Mesendoderm (in vitro differentiated cells): ENCODE data around the gene ADISSP.

Experiments
- DNase-seq: peaks from one replicate; pipeline ENCODE4 v3.0.0; 2013
- H2AK5ac ChIP-seq: 2 replicates; pipeline ENCODE4 v1.6.1; 2013; ENCODE audit warnings: low read length, inconsistent platforms
- H2BK120ac ChIP-seq: 2 replicates; pipeline ENCODE4 v1.6.1; 2013; ENCODE audit warnings: low read depth, mild to moderate bottlenecking, low read length, moderate library complexity, mixed read lengths
- H2BK15ac ChIP-seq: replicated peaks from 2 replicates; pipeline ENCODE4 v1.6.1; 2013; ENCODE audit warnings: low read depth, mild to moderate bottlenecking, moderate library complexity
- H2BK5ac ChIP-seq: 2 replicates; pipeline ENCODE4 v1.6.1; 2013; ENCODE audit warnings: low read length, inconsistent platforms
- H3K18ac ChIP-seq: 2 replicates; pipeline ENCODE4 v1.6.1; 2013; ENCODE audit warnings: mild to moderate bottlenecking, low read length, mixed read lengths
- H3K23ac ChIP-seq: one replicate; pipeline ENCODE4 v1.6.1; 2013; ENCODE audit warnings: low read length
- H3K27ac ChIP-seq: 2 replicates; pipeline ENCODE4 v1.5.1; 2013; ENCODE audit warnings: low read depth, mild to moderate bottlenecking, inconsistent platforms, low read length, moderate library complexity
- H3K27me3 ChIP-seq: 2 replicates; pipeline ENCODE4 v1.6.1; 2013; ENCODE audit warnings: low read length, control low read depth, mild to moderate bottlenecking, inconsistent platforms; ENCODE audit not compliant: insufficient read depth, poor library complexity
- H3K36me3 ChIP-seq: 2 replicates; pipeline ENCODE4 v1.6.1; 2013; ENCODE audit warnings: low read length, inconsistent platforms; ENCODE audit not compliant: control insufficient read depth, insufficient read depth
- H3K4ac ChIP-seq: one replicate; pipeline ENCODE4 v1.6.1; 2013; ENCODE audit warnings: low read depth, mild to moderate bottlenecking, low read length, moderate library complexity
- H3K4me1 ChIP-seq: 2 replicates; pipeline ENCODE4 v1.6.1; 2013; ENCODE audit warnings: low read depth, low read length, inconsistent platforms; ENCODE audit not compliant: control insufficient read depth
- H3K4me2 ChIP-seq: 2 replicates; pipeline ENCODE4 v1.6.1; 2013; ENCODE audit warnings: low read length
- H3K4me3 ChIP-seq: 2 replicates; pipeline ENCODE4 v1.5.1; 2013; ENCODE audit warnings: mild to moderate bottlenecking, low read length
- H3K56ac ChIP-seq: one replicate; pipeline ENCODE4 v1.6.1; 2013; ENCODE audit warnings: low read length
- H3K79me1 ChIP-seq: 2 replicates; pipeline ENCODE4 v1.6.1; 2013; ENCODE audit warnings: low read length, inconsistent platforms
- H3K79me2 ChIP-seq: 2 replicates; pipeline ENCODE4 v1.6.1; 2013; ENCODE audit warnings: mild to moderate bottlenecking, low read length; ENCODE audit not compliant: control insufficient read depth, insufficient read depth
- H3K9ac ChIP-seq: 2 replicates; pipeline ENCODE4 v1.6.1; 2013; ENCODE audit warnings: low read length, inconsistent platforms
- H4K5ac ChIP-seq: one replicate; pipeline ENCODE4 v1.6.1; 2013; ENCODE audit warnings: low read length
- H4K8ac ChIP-seq: one replicate; pipeline ENCODE4 v1.6.1; 2013; ENCODE audit warnings: low read depth, mild to moderate bottlenecking, control low read depth, low read length, moderate library complexity
- WGBS: extraction: QIAGEN DNeasy Blood & Tissue Kit; methylation state at CpG from one replicate; pipeline ENCODE4 v1.1.7; 2013; ENCODE audit warnings: low lambda C conversion rate, missing lambda C conversion rate; ENCODE audit not compliant: insufficient coverage; ENCODE audit errors: extremely low coverage; 5-methylcytosine and 5-hydroxymethylcytosine counted together

ADISSP gene

GRCh38 chr20:3764659-3765058 lies 2.9 kb downstream of the ADISSP start:
- H3K4me3 ChIP-seq, result no peak overlapping the region
- H3K4me2 ChIP-seq, result no peak overlapping the region

DNA sequence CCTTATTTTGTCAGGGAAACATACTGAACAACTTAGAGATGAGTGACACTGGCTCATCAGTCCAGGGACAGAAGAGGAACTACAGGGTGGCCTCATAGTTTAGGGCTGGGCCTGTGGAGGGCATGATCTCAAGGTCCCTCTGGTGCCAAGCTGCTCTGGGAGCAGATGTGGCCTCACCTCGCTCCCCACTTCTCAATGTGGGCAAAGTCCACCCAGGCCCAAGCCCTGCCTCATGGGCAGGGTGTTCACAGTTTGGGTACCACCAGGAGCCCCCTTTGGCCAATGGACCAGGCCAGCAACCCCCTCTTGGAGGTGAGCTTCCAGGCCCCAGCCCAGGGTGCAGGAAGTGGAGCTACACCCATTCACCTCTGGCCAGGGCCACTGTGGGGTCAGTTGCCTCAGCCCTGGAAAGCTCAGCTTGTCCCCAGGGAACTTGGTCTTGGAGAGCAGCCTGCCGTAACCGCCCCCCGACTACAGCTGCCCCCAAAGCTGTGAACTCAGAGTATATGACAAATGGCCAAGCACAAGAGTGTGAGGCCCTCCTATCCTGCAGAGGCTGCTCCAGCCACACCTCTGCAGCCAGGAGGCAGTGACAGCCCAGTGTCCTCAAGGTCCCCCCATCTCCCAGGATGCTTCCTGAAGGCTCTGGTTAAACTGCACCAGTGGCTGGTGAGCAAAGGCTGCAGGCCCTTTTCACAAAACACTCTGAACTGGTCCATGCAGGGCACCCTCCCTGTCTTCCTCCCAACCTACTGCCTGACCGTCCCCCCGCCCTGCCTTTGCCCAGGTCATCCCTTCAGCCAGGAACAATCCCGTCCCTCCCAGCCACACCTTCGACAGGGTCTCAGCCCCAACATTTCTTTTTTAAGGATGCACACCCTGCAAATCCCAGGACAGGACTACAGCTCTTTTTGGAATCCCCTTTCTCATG lies 3.6 kb downstream of the ADISSP start:
- no peak overlapping the region for H3K4me2 ChIP-seq
- no peak overlapping the region for H4K5ac ChIP-seq
- H2BK120ac ChIP-seq, result no peak overlapping the region
- H3K27ac ChIP-seq, result no peak overlapping the region
- no peaks in the 10 kb centered on the region for H3K27me3 ChIP-seq
- H3K4ac ChIP-seq, result no peak overlapping the region
- H3K23ac ChIP-seq, result no peak overlapping the region
- H3K4me1 ChIP-seq, result peaks cover 5% of the 10 kb centered on the region
- no CpG with 5 or more reads among the region's 8 CpGs for WGBS
- no peak for DNase-seq
- H3K18ac ChIP-seq, result no peak overlapping the region
- no peaks in the 10 kb centered on the region for H3K79me2 ChIP-seq
- no peak overlapping the region for H4K8ac ChIP-seq
- no peak overlapping the region for H3K4me3 ChIP-seq
- H2AK5ac ChIP-seq, result no peak overlapping the region
- H3K36me3 ChIP-seq, result no peaks in the 10 kb centered on the region
- no peak overlapping the region for H2BK5ac ChIP-seq
- no peak overlapping the region for H3K9ac ChIP-seq
- H3K79me1 ChIP-seq, result peaks cover 10% of the 10 kb centered on the region
- H2BK15ac ChIP-seq, result no peak overlapping the region
- H3K56ac ChIP-seq, result no peak overlapping the region

More at GRCh38 chr20:3764659-3765058, 2.9 kb downstream of the ADISSP start:
- Histone ChIP-seq H3K9ac (no peak overlapping the region), H2BK15ac (no peak overlapping the region), H4K5ac (no peak overlapping the region), H3K4ac (no peak overlapping the region), H3K56ac (no peak overlapping the region), H2BK120ac (no peak overlapping the region), H3K4me1 (peaks cover 5% of the 10 kb centered on the region), H4K8ac (no peak overlapping the region), H3K36me3 (no peaks in the 10 kb centered on the region), H2BK5ac (no peak overlapping the region), H3K18ac (no peak overlapping the region), H2AK5ac (no peak overlapping the region), H3K27ac (no peak overlapping the region), H3K79me1 (peaks cover 10% of the 10 kb centered on the region), H3K27me3 (no peaks in the 10 kb centered on the region), H3K79me2 (no peaks in the 10 kb centered on the region), H3K23ac (no peak overlapping the region)
- WGBS, result no CpG with 5 or more reads among the region's 3 CpGs
- no peak for DNase-seq

DNA sequence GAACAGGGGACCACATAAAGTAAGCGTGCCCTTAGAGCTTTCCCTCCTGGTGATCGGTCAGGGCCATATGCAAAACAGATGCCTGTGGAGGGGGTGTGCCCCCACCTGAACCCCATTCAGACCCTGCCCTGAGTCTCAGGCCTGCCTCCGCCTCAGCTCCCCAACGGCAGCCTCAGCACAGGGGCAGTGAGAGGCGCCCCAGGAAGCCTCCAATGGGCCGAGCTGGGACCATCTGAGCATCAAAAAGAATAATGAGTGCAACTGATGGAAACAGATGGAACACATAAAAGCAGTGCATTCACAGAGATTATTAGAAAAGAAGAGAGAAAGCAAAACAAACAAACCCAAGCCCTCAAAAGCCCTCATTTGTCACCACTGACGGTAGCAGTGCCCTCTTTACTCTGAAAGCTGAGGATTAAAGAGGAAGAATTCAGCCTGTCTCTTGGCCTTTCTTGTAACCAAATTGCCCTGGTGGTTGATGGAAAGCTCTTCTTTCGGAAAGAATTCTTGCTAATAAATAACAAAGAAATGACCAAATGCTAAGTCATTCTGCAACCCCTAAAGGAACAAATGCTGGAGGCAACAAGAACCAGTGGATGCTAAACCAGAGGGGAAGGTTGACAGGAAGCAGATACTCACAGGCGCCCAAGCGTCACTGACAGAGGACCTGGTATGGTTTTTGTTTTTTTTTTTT lies 6.8 kb downstream of the ADISSP start:
- no peak overlapping the region for H2BK5ac ChIP-seq
- no CpG with 5 or more reads among the region's 10 CpGs for WGBS
- H3K56ac ChIP-seq, result no peak overlapping the region
- no peak overlapping the region for H2BK15ac ChIP-seq
- H3K79me2 ChIP-seq, result no peaks in the 10 kb centered on the region
- no peak for DNase-seq
- H2AK5ac ChIP-seq, result no peak overlapping the region
- no peak overlapping the region for H4K5ac ChIP-seq
- no peak overlapping the region for H3K23ac ChIP-seq
- H2BK120ac ChIP-seq, result no peak overlapping the region
- no peaks in the 10 kb centered on the region for H3K36me3 ChIP-seq
- H4K8ac ChIP-seq, result no peak overlapping the region
- no peak overlapping the region for H3K4me3 ChIP-seq
- H3K4me1 ChIP-seq, result no peaks in the 10 kb centered on the region
- H3K4me2 ChIP-seq, result no peak overlapping the region
- no peaks in the 10 kb centered on the region for H3K27me3 ChIP-seq
- no peak overlapping the region for H3K9ac ChIP-seq
- H3K79me1 ChIP-seq, result peaks cover 6% of the 10 kb centered on the region
- H3K4ac ChIP-seq, result no peak overlapping the region
- no peak overlapping the region for H3K27ac ChIP-seq
- no peak overlapping the region for H3K18ac ChIP-seq

DNA sequence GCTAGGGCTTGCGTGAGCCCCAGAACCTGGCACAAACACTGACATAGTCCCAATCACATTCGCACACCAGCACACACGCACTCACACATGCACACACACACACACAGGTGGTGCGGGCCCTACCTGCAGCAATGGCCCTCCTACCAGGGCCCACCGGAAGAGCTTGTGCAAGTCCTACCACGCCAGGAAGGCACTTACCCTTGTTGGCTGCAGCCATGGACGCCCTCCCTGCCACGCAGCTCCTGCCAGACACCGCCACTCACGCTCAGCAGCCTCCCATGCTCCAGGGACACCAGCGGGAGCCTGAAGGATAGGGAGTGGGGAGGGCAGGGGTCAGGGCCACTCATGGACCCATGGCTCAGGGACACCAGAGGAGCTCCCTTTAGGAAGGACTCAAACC lies 7.7 kb downstream of the ADISSP start:
- Histone ChIP-seq H3K27me3 (no peaks in the 10 kb centered on the region), H2BK15ac (no peak overlapping the region), H3K4me1 (no peaks in the 10 kb centered on the region), H4K8ac (no peak overlapping the region), H3K4ac (no peak overlapping the region), H3K79me2 (no peaks in the 10 kb centered on the region), H2BK120ac (no peak overlapping the region), H3K18ac (no peak overlapping the region), H3K27ac (no peak overlapping the region), H3K4me3 (no peak overlapping the region), H3K23ac (no peak overlapping the region), H3K36me3 (no peaks in the 10 kb centered on the region), H3K4me2 (no peak overlapping the region), H3K9ac (no peak overlapping the region), H2BK5ac (no peak overlapping the region), H2AK5ac (no peak overlapping the region), H3K79me1 (peaks cover 1% of the 10 kb centered on the region), H3K56ac (no peak overlapping the region), H4K5ac (no peak overlapping the region)
- WGBS, result no CpG with 5 or more reads among the region's 11 CpGs
- no peak for DNase-seq

GRCh38 chr20:3759316-3759823 lies 8.2 kb downstream of the ADISSP start:
- Histone ChIP-seq H3K27me3 (no peaks in the 10 kb centered on the region), H3K4me1 (no peaks in the 10 kb centered on the region), H3K23ac (no peak overlapping the region), H2BK5ac (no peak overlapping the region), H3K79me2 (no peaks in the 10 kb centered on the region), H3K18ac (no peak overlapping the region), H4K8ac (no peak overlapping the region), H3K4me2 (no peak overlapping the region), H3K79me1 (no peaks in the 10 kb centered on the region), H3K56ac (no peak overlapping the region), H4K5ac (no peak overlapping the region), H2BK120ac (no peak overlapping the region), H3K9ac (no peak overlapping the region), H2BK15ac (no peak overlapping the region), H3K36me3 (no peaks in the 10 kb centered on the region), H3K27ac (no peak overlapping the region), H2AK5ac (no peak overlapping the region), H3K4me3 (no peak overlapping the region), H3K4ac (no peak overlapping the region)
- no CpG with 5 or more reads among the region's 11 CpGs for WGBS
- no peak for DNase-seq
